ENCODE data around the gene KAT6B. TPM values are rescaled to one million over a fixed set of nuclear protein-coding genes. Genes with fewer than 3 reads are reported as not detected.

The KAT6B gene
- total RNA-seq, 2 donors from 2014 or later = 25.3 to 39.1 TPM

- no peak overlapping the region for H3K9ac ChIP-seq (ENCODE audit: extremely low read depth, low read length, poor library complexity, severe bottlenecking)
- H3K4me3 ChIP-seq (ENCODE audit: low read length) = peak overlapping the region; percentile 20
- no peaks in the 10 kb centered on the region for H3K9me3 ChIP-seq (ENCODE audit: control insufficient read depth, low read length)
- peaks cover 50% of the 10 kb centered on the region for H3K4me1 Mint-ChIP-seq
- H3K4me3 Mint-ChIP-seq = no peak overlapping the region
- peak overlapping the region; percentile 36 for H3K27ac Mint-ChIP-seq
- WGBS, 2 experiments (ENCODE audit: insufficient coverage in 1 of 2, insufficient read length in 1 of 2) = 80 to 87% methylated on average over 6 to 10 of the region's 10 CpGs
- H3K27me3 ChIP-seq (ENCODE audit: control insufficient read depth, insufficient read depth, low read length, poor library complexity, severe bottlenecking) = no peaks in the 10 kb centered on the region
- no peaks in the 10 kb centered on the region for H3K27me3 Mint-ChIP-seq (ENCODE audit: insufficient read depth)
- peaks cover 18% of the 10 kb centered on the region for H3K36me3 ChIP-seq (ENCODE audit: control insufficient read depth, insufficient read depth, low read length)
- no peaks in the 10 kb centered on the region for H3K9me3 Mint-ChIP-seq
- H3K27ac ChIP-seq (ENCODE audit: low read depth, low read length) = no peak overlapping the region
- DNase-seq = no peak
- H3K36me3 Mint-ChIP-seq (ENCODE audit: low read depth) = peaks cover 21% of the 10 kb centered on the region
- TF ChIP-seq, protein P1, sequence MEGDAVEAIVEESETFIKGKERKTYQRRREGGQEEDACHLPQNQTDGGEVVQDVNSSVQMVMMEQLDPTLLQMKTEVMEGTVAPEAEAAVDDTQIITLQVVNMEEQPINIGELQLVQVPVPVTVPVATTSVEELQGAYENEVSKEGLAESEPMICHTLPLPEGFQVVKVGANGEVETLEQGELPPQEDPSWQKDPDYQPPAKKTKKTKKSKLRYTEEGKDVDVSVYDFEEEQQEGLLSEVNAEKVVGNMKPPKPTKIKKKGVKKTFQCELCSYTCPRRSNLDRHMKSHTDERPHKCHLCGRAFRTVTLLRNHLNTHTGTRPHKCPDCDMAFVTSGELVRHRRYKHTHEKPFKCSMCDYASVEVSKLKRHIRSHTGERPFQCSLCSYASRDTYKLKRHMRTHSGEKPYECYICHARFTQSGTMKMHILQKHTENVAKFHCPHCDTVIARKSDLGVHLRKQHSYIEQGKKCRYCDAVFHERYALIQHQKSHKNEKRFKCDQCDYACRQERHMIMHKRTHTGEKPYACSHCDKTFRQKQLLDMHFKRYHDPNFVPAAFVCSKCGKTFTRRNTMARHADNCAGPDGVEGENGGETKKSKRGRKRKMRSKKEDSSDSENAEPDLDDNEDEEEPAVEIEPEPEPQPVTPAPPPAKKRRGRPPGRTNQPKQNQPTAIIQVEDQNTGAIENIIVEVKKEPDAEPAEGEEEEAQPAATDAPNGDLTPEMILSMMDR (conservative IDR thresholded peaks at IDR 0.05) = no peak
- peaks cover 32% of the 10 kb centered on the region for H3K4me1 ChIP-seq (ENCODE audit: control insufficient read depth, insufficient read depth, low read length)
Observed at GRCh38 chr10:75021379-75022249, 195.2 kb downstream of the KAT6B start.

GRCh38 chr10:75023074-75023473, 196.7 kb downstream of the KAT6B start:
- H3K27ac Mint-ChIP-seq = no peak overlapping the region
- H3K4me3 Mint-ChIP-seq = no peak overlapping the region
- no peak for DNase-seq
- Histone ChIP-seq H3K27me3 (ENCODE audit: control insufficient read depth, insufficient read depth, low read length, poor library complexity, severe bottlenecking) (no peaks in the 10 kb centered on the region), H3K4me3 (ENCODE audit: low read length) (no peak overlapping the region), H3K27ac (ENCODE audit: low read depth, low read length) (no peak overlapping the region), H3K4me1 (ENCODE audit: control insufficient read depth, insufficient read depth, low read length) (peaks cover 29% of the 10 kb centered on the region), H3K9me3 (ENCODE audit: control insufficient read depth, low read length) (no peaks in the 10 kb centered on the region), H3K9ac (ENCODE audit: extremely low read depth, low read length, poor library complexity, severe bottlenecking) (no peak overlapping the region), H3K36me3 (ENCODE audit: control insufficient read depth, insufficient read depth, low read length) (peaks cover 22% of the 10 kb centered on the region)
- peaks cover 24% of the 10 kb centered on the region for H3K36me3 Mint-ChIP-seq (ENCODE audit: low read depth)
- H3K4me1 Mint-ChIP-seq = peaks cover 44% of the 10 kb centered on the region
- no peaks in the 10 kb centered on the region for H3K9me3 Mint-ChIP-seq
- H3K27me3 Mint-ChIP-seq (ENCODE audit: insufficient read depth) = no peaks in the 10 kb centered on the region
- TF ChIP-seq, protein P1 (conservative IDR thresholded peaks at IDR 0.05) = no peak
- 96 to 100% methylated on average over 1 to 2 of the region's 2 CpGs for WGBS, 2 experiments (ENCODE audit: insufficient coverage in 1 of 2, insufficient read length in 1 of 2)

- TF ChIP-seq, protein P1 (conservative IDR thresholded peaks at IDR 0.05) = no peak
- H3K27ac Mint-ChIP-seq = no peak overlapping the region
- H3K4me1 Mint-ChIP-seq = peaks cover 25% of the 10 kb centered on the region
- DNase-seq = no peak
- H3K9me3 Mint-ChIP-seq = no peaks in the 10 kb centered on the region
- H3K4me1 ChIP-seq (ENCODE audit: control insufficient read depth, insufficient read depth, low read length) = peaks cover 14% of the 10 kb centered on the region
- peaks cover 33% of the 10 kb centered on the region for H3K36me3 ChIP-seq (ENCODE audit: control insufficient read depth, insufficient read depth, low read length)
- H3K9ac ChIP-seq (ENCODE audit: extremely low read depth, low read length, poor library complexity, severe bottlenecking) = no peak overlapping the region
- no peak overlapping the region for H3K4me3 Mint-ChIP-seq
- no peak overlapping the region for H3K4me3 ChIP-seq (ENCODE audit: low read length)
- WGBS, 2 experiments (ENCODE audit: insufficient coverage in 1 of 2, insufficient read length in 1 of 2) = 94 to 95% methylated on average over 5 of the region's 5 CpGs
- no peak overlapping the region for H3K27ac ChIP-seq (ENCODE audit: low read depth, low read length)
- no peaks in the 10 kb centered on the region for H3K27me3 Mint-ChIP-seq (ENCODE audit: insufficient read depth)
- H3K9me3 ChIP-seq (ENCODE audit: control insufficient read depth, low read length) = no peaks in the 10 kb centered on the region
- H3K27me3 ChIP-seq (ENCODE audit: control insufficient read depth, insufficient read depth, low read length, poor library complexity, severe bottlenecking) = no peaks in the 10 kb centered on the region
- peaks cover 44% of the 10 kb centered on the region for H3K36me3 Mint-ChIP-seq (ENCODE audit: low read depth)
Observed at GRCh38 chr10:75024971-75025523, 198.6 kb downstream of the KAT6B start.

All from endodermal cell (in vitro differentiated cells).